Astrocyte (in vitro differentiated cells and primary cell): Measurements from ENCODE around the gene APBA3.

Experiments
- EZH2 ChIP-seq: IDR thresholded peaks from 2 replicates; pipeline ENCODE4 v1.6.1; 2012; ENCODE audit warnings: mild to moderate bottlenecking, low read length, inconsistent platforms; ENCODE audit not compliant: insufficient read depth
- TF ChIP-seq, protein P1 (sequence below): IDR thresholded peaks from 2 replicates; pipeline ENCODE4 v1.5.1; 2011; ENCODE audit warnings: low read depth, mild to moderate bottlenecking, inconsistent platforms, low read length, moderate library complexity; ENCODE audit not compliant: insufficient read depth

DNA sequence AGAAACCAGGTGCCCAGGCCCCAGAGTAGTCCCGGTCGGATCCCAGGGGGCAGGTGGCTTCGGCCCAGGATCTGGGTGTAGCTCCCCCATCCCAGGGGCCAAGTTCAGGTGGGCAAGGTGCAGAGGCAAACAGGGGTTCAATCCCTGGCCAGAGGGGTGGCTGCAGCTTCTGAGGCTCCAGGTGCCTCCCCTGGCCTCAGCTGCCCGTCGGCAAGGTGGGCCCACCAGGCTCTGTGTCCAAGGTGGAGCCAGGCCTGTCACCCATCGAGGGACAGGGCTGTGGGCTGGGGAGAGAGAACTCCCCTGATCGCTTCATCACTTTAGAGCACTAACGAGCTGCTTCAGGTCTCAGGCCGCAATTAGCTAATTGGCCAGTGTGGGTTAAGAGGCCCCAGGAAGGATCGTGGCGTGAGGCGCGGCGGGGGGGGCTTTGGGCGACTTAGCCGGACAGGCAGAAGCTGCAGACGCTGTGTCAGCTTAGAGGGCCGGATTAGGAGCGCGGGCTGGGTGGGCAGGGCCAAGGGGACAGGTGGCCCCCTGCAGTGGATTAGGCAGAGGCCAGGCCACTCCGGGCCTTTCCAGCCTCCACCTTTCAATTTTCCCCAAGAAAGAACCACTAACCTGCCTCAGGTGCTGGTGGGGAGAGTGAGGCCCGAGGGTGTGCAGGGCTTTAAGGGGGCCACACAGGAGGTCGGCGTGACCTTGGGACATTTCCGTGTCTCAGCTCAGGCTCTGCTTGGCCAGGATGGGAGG, 13.3 kb upstream of the APBA3 start:
- TF ChIP-seq, protein P1, sequence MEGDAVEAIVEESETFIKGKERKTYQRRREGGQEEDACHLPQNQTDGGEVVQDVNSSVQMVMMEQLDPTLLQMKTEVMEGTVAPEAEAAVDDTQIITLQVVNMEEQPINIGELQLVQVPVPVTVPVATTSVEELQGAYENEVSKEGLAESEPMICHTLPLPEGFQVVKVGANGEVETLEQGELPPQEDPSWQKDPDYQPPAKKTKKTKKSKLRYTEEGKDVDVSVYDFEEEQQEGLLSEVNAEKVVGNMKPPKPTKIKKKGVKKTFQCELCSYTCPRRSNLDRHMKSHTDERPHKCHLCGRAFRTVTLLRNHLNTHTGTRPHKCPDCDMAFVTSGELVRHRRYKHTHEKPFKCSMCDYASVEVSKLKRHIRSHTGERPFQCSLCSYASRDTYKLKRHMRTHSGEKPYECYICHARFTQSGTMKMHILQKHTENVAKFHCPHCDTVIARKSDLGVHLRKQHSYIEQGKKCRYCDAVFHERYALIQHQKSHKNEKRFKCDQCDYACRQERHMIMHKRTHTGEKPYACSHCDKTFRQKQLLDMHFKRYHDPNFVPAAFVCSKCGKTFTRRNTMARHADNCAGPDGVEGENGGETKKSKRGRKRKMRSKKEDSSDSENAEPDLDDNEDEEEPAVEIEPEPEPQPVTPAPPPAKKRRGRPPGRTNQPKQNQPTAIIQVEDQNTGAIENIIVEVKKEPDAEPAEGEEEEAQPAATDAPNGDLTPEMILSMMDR = no peak
- no peak for TF ChIP-seq EZH2
